CD4-positive, alpha-beta T cell treated with Interferon alpha-2 for 1 hour (primary cell): ENCODE measurements around the gene ZNF570.

Experiments used
- DNase-seq, 2 donors: peaks; one replicate each; pipeline ENCODE4 v3.0.0-alpha.2; 2020 to 2022

ZNF570 gene

DNA sequence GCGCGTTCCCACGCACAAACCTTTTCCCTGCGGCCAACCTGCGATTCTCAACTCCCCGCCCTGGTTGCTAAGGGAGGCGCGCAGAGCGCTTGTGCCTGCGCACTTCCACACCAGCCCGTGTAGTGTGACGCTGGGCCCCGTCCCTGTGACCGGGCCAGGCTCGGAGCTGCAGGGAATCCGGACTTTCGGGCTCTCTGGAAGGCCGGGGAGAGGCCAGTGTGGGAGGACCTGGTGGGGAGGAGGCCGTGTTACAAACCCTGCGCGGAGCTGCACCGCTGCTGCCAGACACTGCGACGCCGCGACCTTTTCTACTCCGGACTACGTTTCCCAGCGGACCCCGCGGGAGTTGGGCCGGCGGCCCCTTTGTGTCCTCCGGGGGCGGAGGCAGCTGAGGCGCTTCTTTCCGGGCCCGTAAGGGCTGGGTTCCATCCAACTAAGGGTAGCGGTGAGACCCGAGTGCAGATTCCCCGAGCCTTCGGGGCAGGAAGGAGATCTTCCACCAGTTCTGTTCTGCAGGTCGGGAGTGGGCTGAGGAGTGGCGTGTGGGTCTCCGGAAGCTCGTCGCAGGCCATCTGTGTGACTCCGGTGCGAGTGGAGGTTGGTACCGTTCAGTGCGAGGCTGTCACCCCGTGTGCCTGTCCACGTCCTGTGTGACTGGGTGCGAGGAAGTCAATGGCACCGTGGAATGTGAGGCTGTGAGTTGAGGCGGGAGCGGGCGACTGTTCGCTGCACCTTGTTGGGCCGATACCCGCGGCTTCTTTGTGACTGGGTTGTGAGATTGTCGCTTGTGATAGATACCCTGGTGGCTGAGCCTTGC lies at the start of gene ZNF570:
TSS of gene ZNF570 (plus strand) at position 396 of the 817 bp plus-strand sequence. CDS start 999 bp downstream, outside the sequence.
- peak; percentile 86 to 93 for DNase-seq

DNA sequence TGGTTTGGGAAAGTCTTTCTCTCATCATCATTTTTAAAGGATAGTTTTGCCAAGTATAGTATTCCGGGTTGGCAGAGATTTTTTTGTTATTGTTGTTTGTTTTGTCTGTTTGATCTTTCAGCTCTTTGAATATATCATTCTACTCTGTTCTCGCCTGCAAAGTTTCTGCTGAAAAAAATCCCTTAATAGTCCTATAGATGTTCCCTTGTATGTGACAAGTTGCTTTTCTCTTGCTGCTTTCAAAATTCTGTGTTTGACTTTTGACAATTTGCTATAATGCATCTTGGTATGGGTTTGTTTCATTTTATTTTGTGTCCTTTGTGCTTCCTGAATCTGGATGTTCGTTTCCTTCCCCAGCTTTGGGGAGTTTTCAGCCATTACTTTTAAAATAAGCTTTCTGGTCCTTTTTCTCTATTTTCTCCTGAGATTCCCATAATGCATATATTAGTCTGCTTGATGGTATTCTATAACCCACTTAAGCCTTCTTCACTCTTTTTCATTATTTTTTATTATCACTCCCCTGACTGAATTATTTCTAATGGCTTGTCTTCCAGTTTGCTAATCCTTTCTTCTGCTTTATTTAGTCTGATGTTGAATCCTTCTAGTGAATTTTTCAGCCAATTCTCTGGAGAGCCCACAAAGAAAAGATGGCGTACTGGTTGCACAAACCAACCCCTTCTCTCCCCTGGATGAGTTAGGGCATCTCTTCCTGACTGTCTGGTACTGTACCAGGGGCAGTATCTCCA lies 16.5 kb upstream of the ZNF570 start:
- DNase-seq = no peak

DNA sequence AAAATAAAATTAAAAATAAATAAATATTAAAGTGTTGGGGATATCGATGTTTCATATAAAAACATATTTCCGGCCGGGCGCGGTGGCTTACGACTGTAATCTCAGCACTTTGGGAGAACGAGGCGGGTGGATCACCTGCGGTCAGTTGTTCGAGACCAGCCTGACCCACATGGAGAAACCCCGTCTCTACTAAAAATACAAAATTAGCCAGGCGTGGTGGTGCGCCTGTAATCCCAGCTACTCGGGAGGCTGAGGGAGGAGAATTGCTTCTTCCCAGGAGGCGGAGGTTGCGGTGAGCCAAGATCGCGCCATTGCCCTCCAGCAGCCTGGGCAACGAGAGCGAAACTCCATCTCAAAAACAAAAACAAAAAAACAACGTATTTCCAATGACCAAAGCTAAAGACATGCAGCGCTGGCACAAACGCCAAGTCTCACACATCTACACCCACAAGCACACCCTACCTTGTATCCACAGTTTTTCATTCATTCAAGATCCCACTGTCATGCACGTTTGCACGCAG lies 2.8 kb upstream of the ZNF570 start:
- DNase-seq = no peak

DNA sequence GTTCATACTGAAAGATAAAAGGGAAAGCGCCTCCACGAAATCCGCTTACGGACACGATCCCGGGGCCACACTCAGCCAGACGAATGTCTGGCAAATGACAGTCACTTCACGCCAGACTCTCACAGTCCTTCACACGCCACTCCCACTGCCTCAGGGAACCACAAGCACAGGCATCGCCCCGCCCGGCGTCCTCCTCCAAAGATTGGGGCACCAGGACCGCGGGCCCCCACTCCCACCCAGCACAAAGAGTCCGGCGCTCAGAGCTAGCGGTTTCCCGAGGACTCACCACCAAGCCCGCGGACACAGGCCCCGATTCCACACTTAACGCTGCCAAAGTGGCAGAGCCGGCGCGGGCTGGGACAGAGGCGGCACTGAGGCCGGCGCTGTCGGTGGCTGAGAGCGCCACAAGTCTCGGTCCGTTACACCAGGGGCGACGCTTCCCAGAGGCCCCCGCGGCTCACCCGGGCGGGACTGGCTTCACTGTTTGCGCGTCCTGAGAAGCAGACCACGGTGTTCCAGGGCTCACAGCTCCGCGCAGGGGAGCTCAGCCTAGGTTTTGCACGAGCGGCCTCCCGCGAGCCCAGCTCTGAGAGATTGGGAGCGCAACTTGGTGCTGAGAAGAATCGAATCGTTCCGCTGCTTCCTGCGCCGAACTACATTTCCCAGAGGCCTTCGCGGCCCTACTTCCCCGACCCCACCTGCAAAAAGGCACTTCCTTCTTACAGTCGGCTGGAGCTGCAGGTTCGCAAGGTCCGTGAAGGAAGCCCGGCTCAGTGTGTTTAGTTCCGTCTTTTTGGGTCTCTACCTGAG lies 2.2 kb upstream of the ZNF570 start, which contains the start of gene ZNF569:
TSS of gene ZNF569 (minus strand) at position 647 of the 810 bp plus-strand sequence. CDS start 22,523 bp downstream, outside the sequence.
- peak; percentile 91 to 93 for DNase-seq

GRCh38 chr19:37467608-37468090 lies 1.5 kb upstream of the ZNF570 start:
- no peak for DNase-seq

DNA sequence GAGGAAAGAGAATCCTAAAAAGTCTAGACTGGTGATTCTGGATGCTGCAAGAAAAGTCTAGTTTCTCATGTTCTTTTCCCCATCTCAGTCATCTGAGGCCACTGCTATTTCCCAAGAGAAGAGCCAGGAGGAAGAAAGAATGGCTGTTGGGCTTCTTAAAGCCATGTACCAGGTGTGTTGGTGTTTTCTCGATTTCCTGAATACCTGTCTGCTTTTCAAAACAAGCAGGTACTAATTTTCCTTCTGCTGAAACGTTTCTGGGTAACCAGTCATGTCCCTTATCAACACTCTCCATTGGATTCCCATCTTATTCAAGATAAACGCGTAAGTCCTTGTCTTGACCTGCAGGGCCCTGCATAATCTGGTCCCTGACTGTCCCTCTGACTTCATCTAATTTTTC lies 1.1 kb downstream of the ZNF570 start:
- DNase-seq = no peak

DNA sequence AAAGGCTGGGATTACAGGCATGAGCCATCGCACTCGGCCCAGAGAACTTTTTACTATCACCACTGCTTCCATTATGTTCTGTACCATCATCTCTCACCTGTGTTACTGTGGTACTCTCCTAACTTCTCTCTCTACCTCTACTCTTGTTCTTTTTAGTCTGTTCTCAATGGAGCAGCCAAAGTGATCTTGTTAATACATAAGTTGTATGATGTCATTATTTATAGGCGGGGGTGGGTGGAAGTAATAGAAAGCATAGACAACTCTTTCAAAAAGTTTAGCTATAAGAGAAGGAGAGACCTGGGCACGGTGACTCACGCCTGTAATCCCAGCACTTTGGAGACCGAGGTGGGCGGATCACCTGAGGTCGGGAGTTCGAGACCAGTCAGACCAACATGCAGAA lies 3.0 kb downstream of the ZNF570 start:
- no peak for DNase-seq

GRCh38 chr19:37484406-37485168 lies 15.4 kb downstream of the ZNF570 start:
- DNase-seq = no peak

DNA sequence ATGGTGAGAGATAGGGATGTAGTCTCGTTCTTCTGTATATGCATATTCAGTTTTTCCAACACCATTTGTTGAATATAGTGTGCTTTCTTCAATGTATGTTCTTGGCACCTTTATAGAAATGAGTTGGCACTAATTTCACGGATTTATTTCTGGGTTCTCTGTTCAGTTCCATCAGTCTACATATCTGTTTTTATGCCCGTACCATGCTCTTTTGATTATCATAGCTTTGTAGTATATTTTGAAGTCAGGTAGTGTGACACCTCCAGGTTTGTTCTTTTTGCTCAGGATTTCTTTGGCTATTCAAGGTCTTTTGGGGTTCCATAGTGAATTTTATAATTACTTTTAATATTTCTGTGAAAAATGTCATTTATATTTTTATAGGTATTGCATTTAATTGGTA lies 23.1 kb downstream of the ZNF570 start:
- DNase-seq = no peak

DNA sequence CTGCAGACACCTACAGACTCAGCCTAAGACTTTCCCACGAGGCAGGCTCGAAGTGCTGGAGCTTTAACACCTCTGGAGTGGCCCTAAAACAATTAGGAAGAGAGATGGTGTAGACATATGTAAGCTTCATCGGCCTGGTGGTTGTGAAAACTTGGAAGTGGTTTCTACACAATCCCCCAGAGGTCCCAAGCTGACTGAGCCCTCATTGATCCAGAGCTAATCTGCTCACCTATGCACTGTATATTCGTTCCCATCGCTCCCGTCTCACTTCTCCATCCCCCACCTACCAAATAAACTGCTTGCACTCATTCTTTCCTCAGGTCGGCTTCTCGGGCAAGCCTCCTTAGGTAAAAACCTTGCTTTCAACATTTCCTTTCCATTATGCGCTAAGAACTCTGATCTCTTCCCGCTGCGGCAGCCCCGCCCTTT lies 36.8 kb downstream of the ZNF570 start:
- DNase-seq = peak in 1 of 2 donors; percentile 1

GRCh38 chr19:37506387-37507166 lies 37.4 kb downstream of the ZNF570 start, which contains the start of gene ZNF793:
Gene ZNF793, plus strand, starts transcription at chr19:37506939. Its CDS starts 16,501 bp downstream, at chr19:37523440.
- peak; percentile 88 to 91 for DNase-seq

DNA sequence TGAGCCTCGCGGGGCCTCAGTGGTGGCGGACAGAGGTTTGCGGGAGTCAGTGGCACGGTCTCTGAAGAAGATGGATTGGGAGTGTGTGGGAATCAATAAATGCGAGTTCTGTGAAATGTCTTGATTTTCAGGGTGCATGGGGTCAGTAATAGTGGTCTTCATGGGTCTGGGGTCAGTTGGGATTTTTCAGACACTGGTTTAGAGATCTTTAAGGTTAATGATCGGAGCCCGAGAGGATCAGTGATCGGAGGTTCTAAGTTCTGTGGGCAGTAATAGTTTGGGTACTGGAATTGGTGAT lies 38.0 kb downstream of the ZNF570 start:
- DNase-seq = no peak

DNA sequence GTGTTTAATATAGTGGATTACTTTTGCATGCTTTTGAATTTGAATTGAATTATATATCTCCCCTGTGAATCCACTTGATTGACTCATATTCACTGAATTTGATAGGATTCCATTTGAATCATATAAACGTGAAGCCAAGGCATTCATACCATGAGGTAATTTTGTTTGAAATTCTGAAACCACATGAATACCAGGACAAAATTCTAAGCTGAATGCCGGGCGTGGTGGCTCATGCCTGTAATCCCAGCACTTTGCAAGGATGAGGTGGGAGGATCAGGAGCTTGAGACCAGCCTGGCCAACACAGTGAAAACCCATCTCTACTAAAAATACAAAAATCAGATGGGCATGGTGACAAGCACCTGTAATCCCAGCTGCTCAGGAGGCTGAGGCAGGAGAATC lies 42.0 kb downstream of the ZNF570 start:
- DNase-seq = no peak

- DNase-seq = no peak
These were observed 42.7 kb downstream of the ZNF570 start for GRCh38 chr19:37511821-37512220.

GRCh38 chr19:37513397-37513796 lies 44.2 kb downstream of the ZNF570 start:
- peak in 1 of 2 donors; percentile 3 for DNase-seq

- DNase-seq = no peak
These were observed 50.7 kb downstream of the ZNF570 start for GRCh38 chr19:37519890-37520289.

DNA sequence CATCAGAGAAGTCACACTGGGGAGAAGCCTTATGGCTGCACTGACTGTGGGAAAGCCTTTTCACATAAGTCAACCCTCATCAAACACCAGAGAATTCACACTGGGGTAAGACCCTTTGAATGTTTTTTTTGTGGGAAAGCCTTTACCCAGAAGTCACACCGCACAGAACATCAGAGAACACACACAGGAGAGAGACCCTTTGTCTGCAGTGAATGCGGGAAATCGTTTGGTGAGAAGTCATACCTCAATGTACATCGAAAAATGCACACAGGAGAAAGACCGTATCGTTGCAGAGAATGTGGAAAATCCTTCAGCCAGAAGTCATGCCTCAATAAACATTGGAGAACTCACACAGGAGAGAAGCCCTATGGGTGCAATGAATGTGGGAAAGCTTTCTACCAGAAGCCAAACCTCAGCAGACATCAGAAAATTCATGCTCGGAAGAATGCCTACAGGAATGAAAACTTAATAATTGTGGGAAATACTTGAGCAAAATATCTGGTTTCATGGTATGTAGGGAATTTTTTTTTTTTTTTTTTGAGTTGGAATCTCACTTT lies 68.3 kb downstream of the ZNF570 start:
- no peak for DNase-seq
